Hepatocyte (in vitro differentiated cells): Measurements from ENCODE around the gene POM121L2. TPM values are rescaled to one million over a fixed set of nuclear protein-coding genes. Genes with fewer than 3 reads are reported as not detected.
A peak's percentile ranks its signal among the peaks of the same experiment; 100 is the strongest.

Experiments
- DNase-seq: peaks from one replicate; pipeline ENCODE4 v3.0.0-alpha.2; 2016; ENCODE audit warnings: low spot score
- H2AFZ ChIP-seq: fragments of 200-600 bp; sonication (generic); 2 replicates; pipeline ENCODE4 v1.6.0; 2016; ENCODE audit warnings: antibody characterized with exemption, mild to moderate bottlenecking
- H3K27ac ChIP-seq: fragments of 200-600 bp; sonication (generic); 2 replicates; pipeline ENCODE4 v1.5.1; 2016; ENCODE audit warnings: mild to moderate bottlenecking
- H3K27me3 ChIP-seq: fragments of 200-600 bp; sonication (generic); 2 replicates; pipeline ENCODE4 v1.6.1; 2016
- H3K36me3 ChIP-seq: fragments of 200-600 bp; sonication (generic); replicated peaks from 2 replicates; pipeline ENCODE4 v1.5.1; 2016; ENCODE audit warnings: low read depth; ENCODE audit not compliant: insufficient read depth
- H3K4me1 ChIP-seq: fragments of 200-600 bp; sonication (generic); 2 replicates; pipeline ENCODE4 v1.5.1; 2016; ENCODE audit warnings: mild to moderate bottlenecking, moderate library complexity; ENCODE audit not compliant: insufficient read depth
- H3K4me2 ChIP-seq: fragments of 200-600 bp; sonication (generic); 2 replicates; pipeline ENCODE4 v1.6.0; 2016
- H3K4me3 ChIP-seq: fragments of 200-600 bp; sonication (generic); 2 replicates; pipeline ENCODE4 v1.5.1; 2016; ENCODE audit warnings: mild to moderate bottlenecking
- H3K79me2 ChIP-seq: fragments of 200-600 bp; sonication (generic); 2 replicates; pipeline ENCODE4 v1.6.0; 2017; ENCODE audit warnings: mild to moderate bottlenecking
- H3K9me2 ChIP-seq: fragments of 200-600 bp; sonication (generic); replicated peaks from 2 replicates; pipeline ENCODE4 v1.6.0; 2017; ENCODE audit warnings: mild to moderate bottlenecking; ENCODE audit not compliant: insufficient read depth
- H3K9me3 ChIP-seq: fragments of 200-600 bp; sonication (generic); 2 replicates; pipeline ENCODE4 v1.5.1; 2016; ENCODE audit warnings: low read depth, mild to moderate bottlenecking
- H4K20me1 ChIP-seq: fragments of 200-600 bp; sonication (generic); 2 replicates; pipeline ENCODE4 v1.6.0; 2016; ENCODE audit warnings: mild to moderate bottlenecking; ENCODE audit not compliant: insufficient read depth, poor library complexity, severe bottlenecking
- EZH2 ChIP-seq: fragments of 200-600 bp; sonication (generic); IDR thresholded peaks from 2 replicates; pipeline ENCODE4 v1.6.1; 2016; ENCODE audit warnings: antibody characterized with exemption, mild to moderate bottlenecking, borderline replicate concordance
- EZH2phosphoT487 ChIP-seq: fragments of 200-600 bp; sonication (generic); IDR thresholded peaks from one replicate; pipeline ENCODE4 v1.6.1; 2018; ENCODE audit warnings: antibody characterized with exemption, mild to moderate bottlenecking, low read depth, moderate library complexity; ENCODE audit not compliant: unreplicated experiment, severe bottlenecking
- WGBS: methylation state at CpG from one replicate; pipeline ENCODE4 v1.1.6; 2016; ENCODE audit warnings: low lambda C conversion rate; ENCODE audit errors: missing lambda C conversion rate; 5-methylcytosine and 5-hydroxymethylcytosine counted together
- polyA plus RNA-seq: library from polyadenylated mRNA; unstranded; fragments of >200 nt; fragmentation: Nextera tagmentation; extraction: Ambion mirVana; gene quantifications from 2 replicates; pipeline ENCODE4 v1.2.1, GENCODE V29; 2016
- total RNA-seq: library from RNA; depleted of rRNA; stranded (reverse); fragments of >200 nt; gene quantifications from 2 replicates; pipeline ENCODE4 v1.2.3, GENCODE V29; 2014
- TF ChIP-seq, protein P1 (sequence below): fragments of 200-600 bp; sonication (generic); IDR thresholded peaks from 2 replicates; pipeline ENCODE4 v1.5.1; 2016; ENCODE audit warnings: antibody characterized with exemption, mild to moderate bottlenecking; ENCODE audit not compliant: poor library complexity

Gene POM121L2
- total and polyA plus RNA-seq, 2 experiments from 2014 or later: not detected

DNA sequence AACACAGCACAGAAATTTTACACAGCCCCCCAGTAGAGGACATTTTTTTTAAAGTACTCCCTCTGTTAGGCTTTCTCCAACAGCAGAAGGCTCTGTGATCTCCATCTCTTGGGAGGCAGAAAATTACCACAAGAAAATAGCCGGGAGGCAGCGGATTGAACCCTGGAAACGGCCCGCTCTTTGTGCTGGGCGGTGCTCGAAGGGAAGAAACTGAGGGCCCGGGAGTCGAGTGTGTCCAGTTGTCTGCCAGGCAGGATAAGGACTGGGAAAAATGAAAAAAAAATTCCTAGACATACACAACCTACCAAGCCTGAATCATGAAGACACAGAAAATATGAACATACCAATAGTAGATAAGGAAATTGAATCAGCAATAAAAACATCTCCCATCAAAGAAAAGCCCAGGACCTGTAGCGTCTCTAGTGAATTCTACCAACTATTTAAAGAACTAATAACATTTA is 31.5 kb downstream of the POM121L2 start:
- Histone ChIP-seq H3K4me3 (peak overlapping the region; percentile 37), H3K36me3 (no peaks in the 10 kb centered on the region), H2AFZ (peak overlapping the region; percentile 64), H3K27me3 (peaks cover 6% of the 10 kb centered on the region), H3K79me2 (no peaks in the 10 kb centered on the region), H3K4me2 (peak overlapping the region; percentile 78), H4K20me1 (no peaks in the 10 kb centered on the region), H3K9me2 (no peaks in the 10 kb centered on the region), H3K9me3 (no peaks in the 10 kb centered on the region), H3K4me1 (no peaks in the 10 kb centered on the region), H3K27ac (peak overlapping the region; percentile 8)
- 3% methylated on average over 9 of the region's 9 CpGs for WGBS
- no peak for TF ChIP-seq EZH2
- TF ChIP-seq, protein P1, sequence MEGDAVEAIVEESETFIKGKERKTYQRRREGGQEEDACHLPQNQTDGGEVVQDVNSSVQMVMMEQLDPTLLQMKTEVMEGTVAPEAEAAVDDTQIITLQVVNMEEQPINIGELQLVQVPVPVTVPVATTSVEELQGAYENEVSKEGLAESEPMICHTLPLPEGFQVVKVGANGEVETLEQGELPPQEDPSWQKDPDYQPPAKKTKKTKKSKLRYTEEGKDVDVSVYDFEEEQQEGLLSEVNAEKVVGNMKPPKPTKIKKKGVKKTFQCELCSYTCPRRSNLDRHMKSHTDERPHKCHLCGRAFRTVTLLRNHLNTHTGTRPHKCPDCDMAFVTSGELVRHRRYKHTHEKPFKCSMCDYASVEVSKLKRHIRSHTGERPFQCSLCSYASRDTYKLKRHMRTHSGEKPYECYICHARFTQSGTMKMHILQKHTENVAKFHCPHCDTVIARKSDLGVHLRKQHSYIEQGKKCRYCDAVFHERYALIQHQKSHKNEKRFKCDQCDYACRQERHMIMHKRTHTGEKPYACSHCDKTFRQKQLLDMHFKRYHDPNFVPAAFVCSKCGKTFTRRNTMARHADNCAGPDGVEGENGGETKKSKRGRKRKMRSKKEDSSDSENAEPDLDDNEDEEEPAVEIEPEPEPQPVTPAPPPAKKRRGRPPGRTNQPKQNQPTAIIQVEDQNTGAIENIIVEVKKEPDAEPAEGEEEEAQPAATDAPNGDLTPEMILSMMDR: no peak
- no peak for TF ChIP-seq EZH2phosphoT487
- DNase-seq: peak; percentile 28

DNA sequence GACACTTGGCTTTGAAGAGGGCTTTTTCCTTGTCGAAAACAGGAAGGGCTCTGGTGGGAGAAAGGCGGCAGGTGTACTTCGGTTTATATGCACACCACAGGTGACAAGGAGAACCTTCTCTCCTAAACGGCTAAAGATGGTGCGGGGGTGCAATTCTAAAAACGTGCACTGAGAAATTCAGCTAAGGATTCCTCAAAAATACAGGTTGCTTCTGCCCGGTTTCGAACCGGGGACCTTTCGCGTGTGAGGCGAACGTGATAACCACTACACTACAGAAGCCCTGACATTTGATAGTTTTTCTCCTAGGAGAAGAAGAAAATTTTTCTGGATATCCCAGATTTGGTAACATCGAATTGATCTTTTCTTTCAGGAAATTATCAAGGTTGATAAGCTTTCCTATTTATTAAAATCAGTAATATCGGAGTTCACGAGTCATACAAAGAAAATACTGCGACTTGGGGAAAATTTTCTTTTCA is 32.0 kb downstream of the POM121L2 start:
- H3K27me3 ChIP-seq: peaks cover 7% of the 10 kb centered on the region
- no peaks in the 10 kb centered on the region for H3K9me3 ChIP-seq
- H3K4me1 ChIP-seq: no peaks in the 10 kb centered on the region
- H3K27ac ChIP-seq: peak overlapping the region; percentile 34
- no peaks in the 10 kb centered on the region for H4K20me1 ChIP-seq
- WGBS: 1% methylated on average over 17 of the region's 17 CpGs
- H3K36me3 ChIP-seq: no peaks in the 10 kb centered on the region
- H3K4me3 ChIP-seq: peak overlapping the region; percentile 39
- H3K4me2 ChIP-seq: peak overlapping the region; percentile 78
- H3K9me2 ChIP-seq: no peaks in the 10 kb centered on the region
- H2AFZ ChIP-seq: peak overlapping the region; percentile 67
- no peak for TF ChIP-seq EZH2phosphoT487
- TF ChIP-seq EZH2: no peak
- TF ChIP-seq, protein P1: no peak
- peak; percentile 73 for DNase-seq
- no peaks in the 10 kb centered on the region for H3K79me2 ChIP-seq

- TF ChIP-seq EZH2phosphoT487: no peak
- TF ChIP-seq, protein P1: no peak
- TF ChIP-seq EZH2: no peak
- H3K36me3 ChIP-seq: no peaks in the 10 kb centered on the region
- no peaks in the 10 kb centered on the region for H3K9me3 ChIP-seq
- peak overlapping the region; percentile 34 for H3K27ac ChIP-seq
- H3K79me2 ChIP-seq: no peaks in the 10 kb centered on the region
- peak overlapping the region; percentile 67 for H2AFZ ChIP-seq
- peaks cover 11% of the 10 kb centered on the region for H3K27me3 ChIP-seq
- DNase-seq: peak; percentile 32
- H4K20me1 ChIP-seq: no peaks in the 10 kb centered on the region
- no peaks in the 10 kb centered on the region for H3K4me1 ChIP-seq
- H3K9me2 ChIP-seq: no peaks in the 10 kb centered on the region
- peak overlapping the region; percentile 78 for H3K4me2 ChIP-seq
- WGBS: 3% methylated on average over 24 of the region's 24 CpGs
- peak overlapping the region; percentile 39 for H3K4me3 ChIP-seq
These were observed 32.5 kb downstream of the POM121L2 start for GRCh38 chr6:27279513-27280063.
